ENCODE results near the gene ATRAID. TPM values are rescaled to one million over a fixed set of nuclear protein-coding genes. Genes with fewer than 3 reads are reported as not detected.

ATRAID gene
- total RNA-seq, 1 experiment from 2014 or later = 108 TPM

DNA sequence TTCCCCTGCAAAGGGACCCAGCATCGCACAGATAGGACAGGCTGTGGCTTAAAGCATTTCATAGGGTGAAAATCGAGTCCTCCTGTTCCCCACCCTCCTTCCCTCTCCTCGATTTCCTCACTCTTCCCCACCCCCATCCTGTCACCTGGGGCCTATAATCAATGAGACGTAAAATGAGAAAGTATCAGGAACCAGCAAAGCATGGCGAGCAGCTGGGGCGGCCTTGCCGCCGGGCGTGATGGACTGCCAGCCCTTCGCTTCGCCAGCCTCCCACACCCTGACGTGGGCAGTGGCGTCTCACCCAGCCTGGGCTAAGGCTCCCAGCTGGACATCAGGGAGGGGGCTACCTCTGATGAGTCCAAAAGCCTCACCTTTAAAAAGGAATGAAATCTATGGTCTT lies 39.9 kb downstream of the ATRAID start:
- DNase-seq = no peak
- Histone ChIP-seq H4K20me1 (ENCODE audit: control insufficient read depth, insufficient read depth, insufficient read length) (no peaks in the 10 kb centered on the region), H3K18ac (ENCODE audit: insufficient read length, low read depth, low read length) (no peak overlapping the region), H2AFZ (ENCODE audit: low read length) (no peak overlapping the region), H3K9me3 (ENCODE audit: control insufficient read depth, low read depth, low read length) (no peaks in the 10 kb centered on the region), H3T11ph (ENCODE audit: low read length) (no peak overlapping the region), H2BK5ac (ENCODE audit: insufficient read length, low read length) (no peak overlapping the region), H3K23me2 (ENCODE audit: insufficient read length, low read depth, low read length, poor library complexity, severe bottlenecking) (no peaks in the 10 kb centered on the region), H2BK20ac (ENCODE audit: low read depth, low read length, poor library complexity, severe bottlenecking) (no peak overlapping the region), H2BK120ac (ENCODE audit: low read depth, low read length, poor library complexity, severe bottlenecking) (no peak overlapping the region), H4K91ac (ENCODE audit: insufficient read length, low read depth, low read length) (no peak overlapping the region), H3K9ac (ENCODE audit: extremely low read depth, insufficient read length, low read length) (no peak overlapping the region), H2BK15ac (ENCODE audit: low read depth, low read length) (no peak overlapping the region), H3K79me1 (ENCODE audit: insufficient read depth, low read depth, low read length, poor library complexity, severe bottlenecking) (no peaks in the 10 kb centered on the region), H3K4me1 (ENCODE audit: insufficient read depth, low read length) (no peaks in the 10 kb centered on the region), H3K27me3 (ENCODE audit: insufficient read depth, low read length) (no peaks in the 10 kb centered on the region), H4K5ac (ENCODE audit: insufficient read length, low read depth, low read length) (no peak overlapping the region), H3K4me2 (ENCODE audit: insufficient read depth, insufficient read length, low read length) (no peak overlapping the region), H3K27ac (ENCODE audit: insufficient read length, low read depth, low read length) (no peak overlapping the region), H3K56ac (ENCODE audit: insufficient read length, low read depth, low read length) (no peak overlapping the region), H4K8ac (replicated peaks; ENCODE audit: insufficient read length, low read depth, low read length) (no peak overlapping the region), H2AK5ac (ENCODE audit: insufficient read length, low read length) (no peak overlapping the region), H3K4ac (ENCODE audit: low read depth, low read length) (no peak overlapping the region), H3K23ac (ENCODE audit: insufficient read length, low read depth, low read length) (no peak overlapping the region), H3K79me2 (ENCODE audit: insufficient read depth, low read length) (no peaks in the 10 kb centered on the region), H2BK12ac (ENCODE audit: insufficient read length, low read depth, low read length) (no peak overlapping the region), H3K14ac (ENCODE audit: insufficient read depth, low read length) (no peak overlapping the region)
- Mint-ChIP-seq H3K9me3 (no peaks in the 10 kb centered on the region), H3K36me3 (ENCODE audit: insufficient read depth in 1 of 3, low read depth in 3 of 3) (no peaks in the 10 kb centered on the region), H3K27me3 (ENCODE audit: low read depth) (peaks cover 49% of the 10 kb centered on the region), H3K4me3 (no peak overlapping the region), H3K4me1 (peaks cover 13 to 18% of the 10 kb centered on the region in 2 experiments), H3K27ac (no peak overlapping the region)
- no CpG with 5 or more reads among the region's 13 CpGs for WGBS (ENCODE audit: extremely low coverage, insufficient read length, low lambda C conversion rate)
- TF ChIP-seq, protein P1, sequence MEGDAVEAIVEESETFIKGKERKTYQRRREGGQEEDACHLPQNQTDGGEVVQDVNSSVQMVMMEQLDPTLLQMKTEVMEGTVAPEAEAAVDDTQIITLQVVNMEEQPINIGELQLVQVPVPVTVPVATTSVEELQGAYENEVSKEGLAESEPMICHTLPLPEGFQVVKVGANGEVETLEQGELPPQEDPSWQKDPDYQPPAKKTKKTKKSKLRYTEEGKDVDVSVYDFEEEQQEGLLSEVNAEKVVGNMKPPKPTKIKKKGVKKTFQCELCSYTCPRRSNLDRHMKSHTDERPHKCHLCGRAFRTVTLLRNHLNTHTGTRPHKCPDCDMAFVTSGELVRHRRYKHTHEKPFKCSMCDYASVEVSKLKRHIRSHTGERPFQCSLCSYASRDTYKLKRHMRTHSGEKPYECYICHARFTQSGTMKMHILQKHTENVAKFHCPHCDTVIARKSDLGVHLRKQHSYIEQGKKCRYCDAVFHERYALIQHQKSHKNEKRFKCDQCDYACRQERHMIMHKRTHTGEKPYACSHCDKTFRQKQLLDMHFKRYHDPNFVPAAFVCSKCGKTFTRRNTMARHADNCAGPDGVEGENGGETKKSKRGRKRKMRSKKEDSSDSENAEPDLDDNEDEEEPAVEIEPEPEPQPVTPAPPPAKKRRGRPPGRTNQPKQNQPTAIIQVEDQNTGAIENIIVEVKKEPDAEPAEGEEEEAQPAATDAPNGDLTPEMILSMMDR (conservative IDR thresholded peaks at IDR 0.05) = no peak
